EL (cell line): Measurements from ENCODE around the gene LRAT.
"Not testable (repeated sequence)": the region's sequence is repeated elsewhere in the genome, so short reads cannot be mapped to it uniquely, and the experiment has no call there.

Experiments used
- DNase-seq: peaks from one replicate; pipeline ENCODE4 v3.0.0-alpha.2; 2016

LRAT gene

DNA sequence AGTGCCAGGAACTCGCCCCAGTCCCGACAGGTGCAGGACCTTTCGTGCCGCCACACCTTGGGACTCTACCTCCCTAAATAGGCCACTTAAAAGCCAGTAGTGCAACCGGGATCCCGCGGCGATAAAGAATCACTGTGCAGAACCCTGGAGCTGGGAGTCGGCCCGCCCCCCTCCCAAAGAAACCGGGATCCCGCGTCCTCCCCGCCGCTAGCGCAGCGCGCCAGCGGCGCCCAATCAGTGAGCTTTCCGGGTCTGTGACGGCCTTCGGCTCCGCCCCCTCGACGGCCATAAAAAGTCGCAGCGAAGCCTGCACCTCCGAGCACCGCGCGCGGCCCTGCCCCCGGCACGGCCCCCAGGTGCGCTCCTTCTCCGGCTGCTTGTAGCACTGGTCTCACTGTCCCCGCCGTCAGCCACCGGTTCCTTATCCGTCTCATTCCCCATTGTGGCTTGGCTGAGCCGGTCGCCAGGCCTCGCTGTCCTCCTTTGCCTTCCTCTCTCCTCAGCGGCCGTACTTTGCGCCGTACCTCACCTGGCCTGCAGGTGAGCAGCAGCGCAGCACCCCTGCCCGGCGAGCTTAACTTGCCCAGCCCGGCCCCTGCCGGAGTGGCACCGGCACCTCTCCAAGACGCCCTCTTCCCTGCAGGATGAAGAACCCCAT is at the start of gene LRAT:
Gene LRAT, plus strand, starts transcription at position 318 of the 658 bp plus-strand sequence. Its CDS starts 327 bp downstream, at position 645.
- DNase-seq = no peak

GRCh38 chr4:154707877-154708276 is 35.9 kb upstream of the LRAT start:
- no peak for DNase-seq

GRCh38 chr4:154709550-154709949 is 34.2 kb upstream of the LRAT start:
- no peak for DNase-seq

- no peak for DNase-seq
Measured at GRCh38 chr4:154711522-154711921, 32.3 kb upstream of the LRAT start.

DNA sequence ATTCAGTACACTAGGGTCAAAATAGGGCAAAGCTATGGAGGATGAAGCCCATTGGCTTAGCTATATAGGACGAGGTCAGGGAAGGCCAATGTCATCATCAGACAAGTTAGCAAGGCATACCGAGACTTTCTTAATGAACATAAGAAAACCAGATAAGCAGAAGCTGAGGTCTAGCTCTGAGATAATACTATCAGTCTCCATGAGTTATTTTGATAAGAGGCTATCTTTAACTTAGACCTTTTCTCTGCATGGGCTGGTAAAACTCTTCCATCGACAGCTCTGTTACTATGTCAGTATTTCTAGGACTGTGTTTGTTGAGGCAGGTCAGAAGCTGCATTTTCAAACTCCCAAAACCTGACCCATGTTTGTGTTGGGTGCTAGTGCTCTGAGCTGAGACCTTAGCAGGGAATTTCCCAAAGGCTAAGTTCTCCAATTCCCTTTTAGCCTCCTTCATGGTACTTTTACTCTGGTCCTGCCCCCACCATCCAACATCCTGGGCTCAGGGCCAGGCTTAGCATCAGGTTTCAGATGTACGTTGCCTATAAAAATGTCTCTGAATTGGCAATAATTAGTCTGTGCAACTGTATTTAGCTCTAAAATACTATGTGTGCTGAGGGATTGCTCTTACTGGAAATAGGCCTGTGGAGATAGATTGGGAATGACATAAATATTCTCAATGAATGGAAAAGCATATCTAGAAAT is 29.3 kb upstream of the LRAT start:
- no peak for DNase-seq

GRCh38 chr4:154719087-154719486 is 24.7 kb upstream of the LRAT start:
- peak; percentile 22 for DNase-seq

DNA sequence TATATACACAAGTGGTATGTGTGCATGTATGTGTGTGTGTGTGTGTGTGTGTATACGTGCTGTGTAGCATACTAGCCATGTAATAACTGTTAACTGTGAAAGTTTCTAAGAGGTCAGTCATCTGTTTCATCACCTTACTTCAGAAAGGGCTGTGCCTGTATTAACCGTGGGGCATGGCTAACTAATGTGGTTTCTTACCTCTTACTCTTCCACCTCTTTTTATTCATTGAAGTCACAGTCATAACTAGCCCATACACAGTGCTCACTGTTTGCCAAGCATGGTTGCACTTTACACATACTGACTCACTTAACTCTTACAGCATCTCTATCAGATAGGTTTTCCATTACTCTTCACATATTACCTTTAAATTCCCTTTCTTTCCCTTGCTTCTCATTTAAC is 23.7 kb upstream of the LRAT start:
- no peak for DNase-seq

GRCh38 chr4:154720618-154721267 is 23.1 kb upstream of the LRAT start:
- no peak for DNase-seq

DNA sequence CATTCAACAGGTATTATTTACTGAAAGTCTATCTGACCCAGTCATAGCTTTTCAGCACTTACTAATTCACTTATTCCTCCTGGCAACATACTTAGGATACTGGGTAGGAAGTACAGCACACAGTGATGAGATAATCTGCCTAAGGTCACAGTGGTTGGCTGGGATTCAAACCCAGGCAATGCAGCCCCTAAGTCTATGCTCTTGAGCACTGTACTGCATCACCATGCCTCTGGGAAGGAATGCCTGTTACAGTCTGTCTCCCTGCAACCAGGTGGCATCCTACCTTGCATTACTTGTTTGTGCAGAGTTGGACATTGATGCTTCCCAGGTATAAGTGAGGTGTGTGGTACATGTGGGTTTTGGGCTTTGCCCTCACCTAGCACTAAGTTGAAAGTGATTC is 21.5 kb upstream of the LRAT start:
- DNase-seq = no peak

DNA sequence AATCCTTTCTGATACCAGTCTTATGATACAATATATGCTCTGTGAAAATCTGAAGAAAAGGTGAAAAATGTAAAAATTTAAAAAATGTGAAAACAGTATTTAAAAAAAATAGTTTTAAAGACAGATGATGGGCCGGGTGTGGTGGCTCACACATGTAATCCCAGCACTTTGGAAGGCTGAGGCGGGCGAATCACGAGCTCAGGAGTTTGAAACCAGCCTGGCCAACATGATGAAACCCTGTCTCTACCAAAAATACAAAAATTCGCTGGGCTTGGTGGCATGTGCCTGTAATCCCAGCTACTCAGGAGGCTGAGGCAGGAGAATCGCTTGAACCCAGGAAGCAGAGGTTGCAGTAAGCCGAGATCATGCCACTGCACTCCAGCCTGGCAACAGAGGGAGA is 20.2 kb upstream of the LRAT start:
- not testable (repeated sequence) for DNase-seq

- DNase-seq = no peak
Measured at GRCh38 chr4:154727540-154727939, 16.3 kb upstream of the LRAT start.

- no peak for DNase-seq
Measured at GRCh38 chr4:154731756-154732155, 12.0 kb upstream of the LRAT start.

- DNase-seq = no peak
Measured at GRCh38 chr4:154732669-154733068, 11.1 kb upstream of the LRAT start.

DNA sequence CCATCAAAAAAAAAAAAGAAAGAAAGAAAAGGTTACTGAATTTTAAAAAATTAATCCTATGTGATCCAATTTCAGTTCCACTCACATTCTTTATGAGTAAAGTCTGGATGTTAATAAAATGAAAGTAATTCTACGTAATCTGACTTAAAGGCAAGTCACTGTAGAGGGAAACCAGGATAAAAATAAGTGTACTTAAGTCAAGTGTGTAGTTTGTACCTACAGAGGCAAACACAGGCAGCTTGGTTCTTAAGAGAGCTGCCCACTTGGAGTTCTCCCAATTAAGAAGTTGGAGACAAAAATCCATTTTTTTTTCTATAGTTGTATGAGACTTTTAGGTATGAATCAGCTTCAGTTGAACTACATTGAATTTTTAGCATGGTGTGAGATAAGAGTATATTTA is 7.0 kb upstream of the LRAT start:
- no peak for DNase-seq

DNA sequence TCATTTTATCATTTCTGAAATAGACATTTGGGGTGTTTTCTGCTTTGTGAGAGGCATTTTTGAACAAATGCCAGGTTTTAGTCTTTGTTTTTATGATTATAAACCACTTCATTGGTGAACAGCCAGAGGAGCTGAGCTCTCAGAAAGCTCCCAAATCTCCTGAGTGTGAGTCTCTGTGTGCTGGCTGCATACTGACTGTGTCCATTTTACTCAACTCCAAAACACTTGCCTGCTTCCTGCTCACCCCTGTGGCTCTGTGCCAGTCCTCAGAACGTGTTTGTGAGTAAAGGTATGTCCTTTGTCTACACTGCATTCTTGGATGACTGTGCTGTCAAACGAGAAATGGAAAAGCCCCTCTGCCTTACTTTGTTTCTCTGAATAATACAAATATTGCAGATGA is 5.4 kb upstream of the LRAT start:
- DNase-seq = no peak

GRCh38 chr4:154739111-154739510 is 4.7 kb upstream of the LRAT start:
- no peak for DNase-seq

- DNase-seq = no peak
Measured at GRCh38 chr4:154740462-154740861, 3.3 kb upstream of the LRAT start.

- no peak for DNase-seq
Measured at GRCh38 chr4:154741131-154741665, 2.6 kb upstream of the LRAT start.

GRCh38 chr4:154741922-154742850 is 1.6 kb upstream of the LRAT start:
- peak; percentile 1 for DNase-seq

DNA sequence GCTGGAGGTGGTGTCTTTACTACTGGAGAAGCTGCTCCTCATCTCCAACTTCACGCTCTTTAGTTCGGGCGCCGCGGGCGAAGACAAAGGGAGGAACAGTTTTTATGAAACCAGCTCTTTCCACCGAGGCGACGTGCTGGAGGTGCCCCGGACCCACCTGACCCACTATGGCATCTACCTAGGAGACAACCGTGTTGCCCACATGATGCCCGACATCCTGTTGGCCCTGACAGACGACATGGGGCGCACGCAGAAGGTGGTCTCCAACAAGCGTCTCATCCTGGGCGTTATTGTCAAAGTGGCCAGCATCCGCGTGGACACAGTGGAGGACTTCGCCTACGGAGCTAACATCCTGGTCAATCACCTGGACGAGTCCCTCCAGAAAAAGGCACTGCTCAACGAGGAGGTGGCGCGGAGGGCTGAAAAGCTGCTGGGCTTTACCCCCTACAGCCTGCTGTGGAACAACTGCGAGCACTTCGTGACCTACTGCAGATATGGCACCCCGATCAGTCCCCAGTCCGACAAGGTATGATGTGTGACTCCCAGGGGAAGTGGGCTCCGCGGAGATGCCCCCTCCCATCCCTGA is 634 bp downstream of the LRAT start:
- DNase-seq = no peak

DNA sequence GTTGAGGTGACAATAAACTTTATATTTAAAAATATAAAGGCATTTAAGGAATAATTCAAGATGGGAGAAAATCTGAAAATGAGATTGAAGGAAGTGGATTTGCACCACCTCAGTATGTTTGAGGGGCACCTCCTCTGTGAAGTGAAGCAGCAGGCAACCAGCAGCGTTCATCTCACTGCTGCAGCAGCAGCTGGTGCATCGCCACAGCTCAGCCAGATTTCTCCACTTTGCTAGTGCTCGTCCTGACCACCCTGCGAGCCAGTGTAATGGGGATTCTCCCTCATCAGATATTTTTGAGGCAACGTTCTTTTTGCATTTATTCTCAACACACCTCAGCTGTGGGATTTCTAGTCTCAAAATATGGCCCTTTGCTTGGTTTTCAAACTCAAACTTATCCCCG is 13.9 kb downstream of the LRAT start:
- no peak for DNase-seq

DNA sequence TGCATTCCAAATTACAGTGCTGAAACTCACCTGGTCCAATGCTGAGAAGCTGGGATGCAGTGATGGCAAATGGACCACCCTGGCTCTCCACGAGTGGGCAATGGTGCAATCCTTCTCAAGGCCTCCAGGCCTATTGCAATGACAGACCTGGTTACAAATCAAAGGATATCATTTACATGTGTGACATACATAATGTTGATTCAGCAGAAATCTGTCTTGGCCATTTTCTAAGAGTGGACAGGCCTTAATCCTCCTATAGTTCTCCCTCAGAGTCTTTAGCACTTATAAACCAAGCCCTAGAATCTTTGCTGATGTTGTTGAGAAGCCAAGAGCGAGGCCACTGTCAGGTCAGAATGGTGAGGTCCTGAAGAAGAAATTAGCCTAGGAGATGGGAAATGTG is 17.1 kb downstream of the LRAT start:
- DNase-seq = no peak
